Measurements from ENCODE around the gene CREB5. TPM values are rescaled to one million over a fixed set of nuclear protein-coding genes. Genes with fewer than 3 reads are reported as not detected.

CREB5 gene
- total RNA-seq, 1 experiment from 2014 or later, result 5.2 TPM

DNA sequence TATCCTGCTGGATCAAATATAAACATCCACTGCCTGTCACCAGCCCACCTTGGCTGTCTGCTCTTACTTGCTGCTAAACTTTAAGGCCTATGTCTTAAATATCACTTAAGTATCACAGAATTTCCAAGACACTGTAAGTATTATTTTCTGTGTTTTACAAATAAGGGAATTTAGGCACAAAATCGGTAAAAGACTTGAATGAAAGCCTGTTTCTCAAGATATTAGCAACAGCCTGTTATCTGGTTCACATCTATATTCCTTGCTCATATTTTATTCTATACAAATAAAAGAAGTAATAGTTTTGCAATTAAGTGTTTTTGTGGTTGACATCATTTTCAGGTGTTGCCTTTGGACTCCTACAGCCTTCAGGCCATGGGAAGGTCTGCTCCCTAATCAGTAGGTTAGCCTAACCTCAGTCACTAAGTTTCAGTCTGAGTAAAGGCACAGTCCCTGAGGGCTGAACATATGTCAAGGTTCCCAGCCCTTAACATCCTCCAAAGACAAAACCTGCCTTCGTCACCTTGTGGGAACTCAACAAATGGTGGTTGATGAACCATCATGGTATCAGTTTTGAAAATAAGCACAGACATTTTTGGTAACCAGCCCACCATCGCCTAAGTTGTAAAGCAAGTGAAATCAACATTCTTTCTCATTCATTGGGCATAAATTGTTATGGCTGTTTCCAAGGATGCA, 127.1 kb downstream of the CREB5 start:
- Histone ChIP-seq H3K4me2 (ENCODE audit: low read length) (no peak overlapping the region), H3K27me3 (ENCODE audit: low read length) (no peaks in the 10 kb centered on the region)
- POLR2A ChIA-PET (ENCODE audit: unreplicated experiment), result no interaction called here

GRCh38 chr7:28542410-28542809, 130.1 kb downstream of the CREB5 start:
- no peak for TF ChIP-seq EZH2phosphoT487 (IDR thresholded peaks at IDR 0.05; ENCODE audit: borderline replicate concordance, low read length)
- TF ChIP-seq, protein P1, sequence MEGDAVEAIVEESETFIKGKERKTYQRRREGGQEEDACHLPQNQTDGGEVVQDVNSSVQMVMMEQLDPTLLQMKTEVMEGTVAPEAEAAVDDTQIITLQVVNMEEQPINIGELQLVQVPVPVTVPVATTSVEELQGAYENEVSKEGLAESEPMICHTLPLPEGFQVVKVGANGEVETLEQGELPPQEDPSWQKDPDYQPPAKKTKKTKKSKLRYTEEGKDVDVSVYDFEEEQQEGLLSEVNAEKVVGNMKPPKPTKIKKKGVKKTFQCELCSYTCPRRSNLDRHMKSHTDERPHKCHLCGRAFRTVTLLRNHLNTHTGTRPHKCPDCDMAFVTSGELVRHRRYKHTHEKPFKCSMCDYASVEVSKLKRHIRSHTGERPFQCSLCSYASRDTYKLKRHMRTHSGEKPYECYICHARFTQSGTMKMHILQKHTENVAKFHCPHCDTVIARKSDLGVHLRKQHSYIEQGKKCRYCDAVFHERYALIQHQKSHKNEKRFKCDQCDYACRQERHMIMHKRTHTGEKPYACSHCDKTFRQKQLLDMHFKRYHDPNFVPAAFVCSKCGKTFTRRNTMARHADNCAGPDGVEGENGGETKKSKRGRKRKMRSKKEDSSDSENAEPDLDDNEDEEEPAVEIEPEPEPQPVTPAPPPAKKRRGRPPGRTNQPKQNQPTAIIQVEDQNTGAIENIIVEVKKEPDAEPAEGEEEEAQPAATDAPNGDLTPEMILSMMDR (conservative IDR thresholded peaks at IDR 0.05; ENCODE audit: low read depth, low read length), result no peak
- no peak for TF ChIP-seq EZH2 (IDR thresholded peaks at IDR 0.05; ENCODE audit: low read length, unreplicated experiment)
- ATAC-seq (no peak), DNase-seq (no peak)
- no peaks in the 10 kb centered on the region for H3F3A ChIP-seq (ENCODE audit: low read length, unreplicated experiment)
- intact Hi-C loops (cut with micrococcal nuclease), result no loop called here
- no peak overlapping the region for H3K27ac ChIP-seq (ENCODE audit: low read length)
- H2AFZ ChIP-seq (ENCODE audit: low read length), result no peak overlapping the region
- H3K9ac ChIP-seq (ENCODE audit: low read length), result no peak overlapping the region
- H3K4me2 ChIP-seq (ENCODE audit: low read length), result no peak overlapping the region
- CTCF ChIA-PET, result no interaction called here
- H3K79me2 ChIP-seq (ENCODE audit: low read length), result no peaks in the 10 kb centered on the region
- no peaks in the 10 kb centered on the region for H3K9me2 ChIP-seq (replicated peaks; ENCODE audit: low read length)
- H3K4me3 ChIP-seq (ENCODE audit: low read length), result no peak overlapping the region
- 0 out of 2 replicates have a peak, but pooled peaks cover 3% of the 10 kb centered on the region for H3K27me3 ChIP-seq (ENCODE audit: low read length)
- H3K36me3 ChIP-seq (ENCODE audit: low read depth, low read length), result no peaks in the 10 kb centered on the region
- peaks cover 5% of the 10 kb centered on the region for H3K4me1 ChIP-seq (ENCODE audit: insufficient read depth, low read length)
- no peaks in the 10 kb centered on the region for H4K20me1 ChIP-seq (ENCODE audit: low read length)
- H3K9me3 ChIP-seq (ENCODE audit: low read length), result no peaks in the 10 kb centered on the region
- POLR2A ChIA-PET (ENCODE audit: unreplicated experiment), result no interaction called here
- BruUV-seq (replicated peaks), result no TSS peak

More for the DNA sequence above, 127.1 kb downstream of the CREB5 start:
- no peaks in the 10 kb centered on the region for H3K9me3 ChIP-seq (ENCODE audit: low read length)
- no peaks in the 10 kb centered on the region for H3K9me2 ChIP-seq (replicated peaks; ENCODE audit: low read length)
- H3K79me2 ChIP-seq (ENCODE audit: low read length), result no peaks in the 10 kb centered on the region
- intact Hi-C loops (cut with micrococcal nuclease), result no loop called here
- H3K9ac ChIP-seq (ENCODE audit: low read length), result no peak overlapping the region
- TF ChIP-seq EZH2 (IDR thresholded peaks at IDR 0.05; ENCODE audit: low read length, unreplicated experiment), result no peak
- H3F3A ChIP-seq (ENCODE audit: low read length, unreplicated experiment), result no peaks in the 10 kb centered on the region
- H2AFZ ChIP-seq (ENCODE audit: low read length), result no peak overlapping the region
- CTCF ChIA-PET, result no interaction called here
- H3K4me1 ChIP-seq (ENCODE audit: insufficient read depth, low read length), result peaks cover 13% of the 10 kb centered on the region
- DNase-seq (no peak), ATAC-seq (no peak)
- no peaks in the 10 kb centered on the region for H4K20me1 ChIP-seq (ENCODE audit: low read length)
- no peak overlapping the region for H3K27ac ChIP-seq (ENCODE audit: low read length)
- BruUV-seq (replicated peaks), result no TSS peak
- H3K4me3 ChIP-seq (ENCODE audit: low read length), result no peak overlapping the region
- H3K36me3 ChIP-seq (ENCODE audit: low read depth, low read length), result no peaks in the 10 kb centered on the region

- CTCF ChIA-PET, result no interaction called here
- no TSS peak for BruUV-seq (replicated peaks)
Measured at GRCh38 chr7:28544453-28545117, 132.3 kb downstream of the CREB5 start.

More at GRCh38 chr7:28544453-28545117, 132.3 kb downstream of the CREB5 start:
- Histone ChIP-seq H3K9me2 (replicated peaks; ENCODE audit: low read length) (no peaks in the 10 kb centered on the region), H4K20me1 (ENCODE audit: low read length) (no peaks in the 10 kb centered on the region), H3F3A (ENCODE audit: low read length, unreplicated experiment) (no peaks in the 10 kb centered on the region), H3K27ac (ENCODE audit: low read length) (no peak overlapping the region), H3K4me2 (ENCODE audit: low read length) (no peak overlapping the region), H3K4me3 (ENCODE audit: low read length) (no peak overlapping the region), H2AFZ (ENCODE audit: low read length) (no peak overlapping the region), H3K4me1 (ENCODE audit: insufficient read depth, low read length) (peaks cover 5% of the 10 kb centered on the region), H3K36me3 (ENCODE audit: low read depth, low read length) (no peaks in the 10 kb centered on the region), H3K27me3 (ENCODE audit: low read length) (0 out of 2 replicates have a peak, but pooled peaks cover 8% of the 10 kb centered on the region), H3K9me3 (ENCODE audit: low read length) (no peaks in the 10 kb centered on the region), H3K79me2 (ENCODE audit: low read length) (no peaks in the 10 kb centered on the region), H3K9ac (ENCODE audit: low read length) (no peak overlapping the region)
- POLR2A ChIA-PET (ENCODE audit: unreplicated experiment), result no interaction called here
- intact Hi-C loops (cut with micrococcal nuclease), result no loop called here
- ATAC-seq, result no peak
- no peak for DNase-seq
- TF ChIP-seq EZH2phosphoT487 (IDR thresholded peaks at IDR 0.05; ENCODE audit: borderline replicate concordance, low read length) (no peak), EZH2 (IDR thresholded peaks at IDR 0.05; ENCODE audit: low read length, unreplicated experiment) (no peak)
- TF ChIP-seq, protein P1 (conservative IDR thresholded peaks at IDR 0.05; ENCODE audit: low read depth, low read length), result no peak

Data from PC-3 (cell line).